NB4 (cell line): ENCODE results near the gene SNAI1.
"Not testable (repeated sequence)": the region's sequence is repeated elsewhere in the genome, so short reads cannot be mapped to it uniquely, and the experiment has no call there.

Experiments
- MYC ChIP-seq: IDR thresholded peaks from 2 replicates; pipeline ENCODE4 v1.6.1; 2011; ENCODE audit warnings: low read depth, low read length
- POLR2A ChIP-seq: IDR thresholded peaks from 2 replicates; pipeline ENCODE4 v1.6.1; 2011; ENCODE audit warnings: mild to moderate bottlenecking; ENCODE audit not compliant: insufficient read length; ENCODE audit errors: extremely low read depth
- TF ChIP-seq, protein P1 (sequence below): IDR thresholded peaks from one replicate; pipeline ENCODE4 v1.5.1; 2012; ENCODE audit warnings: low read depth, low read length

DNA sequence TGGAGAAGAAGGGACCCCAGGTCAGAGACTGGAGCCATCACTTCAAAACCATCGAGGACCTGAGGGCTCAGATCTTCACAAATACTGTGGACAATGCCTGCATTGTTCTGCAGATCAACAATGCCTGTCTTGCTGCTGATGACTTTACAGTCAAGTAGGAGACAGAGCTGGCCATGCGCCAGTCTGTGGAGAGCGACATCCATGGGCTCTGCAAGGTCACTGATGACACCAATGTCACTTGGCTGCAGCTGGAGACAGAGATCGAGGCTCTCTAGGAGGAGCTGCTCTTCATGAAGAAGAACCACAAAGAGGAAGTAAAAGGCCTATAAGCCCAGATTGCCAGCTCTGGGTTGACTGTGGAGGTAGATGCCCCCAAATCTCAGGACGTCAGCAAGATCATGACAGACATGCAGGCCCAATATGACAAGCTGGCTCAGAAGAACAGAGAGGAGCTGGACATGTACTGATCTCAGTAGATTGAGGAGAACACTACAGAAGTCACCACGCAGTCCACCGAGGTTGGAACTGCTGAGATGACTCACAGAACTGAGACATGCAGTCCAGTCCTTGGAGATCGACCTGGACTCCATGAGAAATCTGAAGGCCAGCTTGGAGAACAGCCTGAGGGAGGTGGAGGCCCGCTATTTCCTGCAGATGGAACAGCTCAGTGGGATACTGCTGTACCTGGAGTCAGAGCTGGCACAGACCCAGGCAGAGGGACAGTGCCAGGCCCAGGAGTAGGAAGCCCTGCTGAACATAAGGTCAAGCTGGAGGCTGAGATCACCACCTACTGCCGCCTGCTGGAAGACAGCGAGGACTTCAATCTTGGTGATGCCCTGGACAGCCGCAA is 25.5 kb upstream of the SNAI1 start:
- TF ChIP-seq MYC, POLR2A: not testable (repeated sequence)
- TF ChIP-seq, protein P1, sequence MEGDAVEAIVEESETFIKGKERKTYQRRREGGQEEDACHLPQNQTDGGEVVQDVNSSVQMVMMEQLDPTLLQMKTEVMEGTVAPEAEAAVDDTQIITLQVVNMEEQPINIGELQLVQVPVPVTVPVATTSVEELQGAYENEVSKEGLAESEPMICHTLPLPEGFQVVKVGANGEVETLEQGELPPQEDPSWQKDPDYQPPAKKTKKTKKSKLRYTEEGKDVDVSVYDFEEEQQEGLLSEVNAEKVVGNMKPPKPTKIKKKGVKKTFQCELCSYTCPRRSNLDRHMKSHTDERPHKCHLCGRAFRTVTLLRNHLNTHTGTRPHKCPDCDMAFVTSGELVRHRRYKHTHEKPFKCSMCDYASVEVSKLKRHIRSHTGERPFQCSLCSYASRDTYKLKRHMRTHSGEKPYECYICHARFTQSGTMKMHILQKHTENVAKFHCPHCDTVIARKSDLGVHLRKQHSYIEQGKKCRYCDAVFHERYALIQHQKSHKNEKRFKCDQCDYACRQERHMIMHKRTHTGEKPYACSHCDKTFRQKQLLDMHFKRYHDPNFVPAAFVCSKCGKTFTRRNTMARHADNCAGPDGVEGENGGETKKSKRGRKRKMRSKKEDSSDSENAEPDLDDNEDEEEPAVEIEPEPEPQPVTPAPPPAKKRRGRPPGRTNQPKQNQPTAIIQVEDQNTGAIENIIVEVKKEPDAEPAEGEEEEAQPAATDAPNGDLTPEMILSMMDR: not testable (repeated sequence)
